WTC11 (cell line): Measurements from ENCODE around the gene DDX51. TPM values are rescaled to one million over a fixed set of nuclear protein-coding genes. Genes with fewer than 3 reads are reported as not detected.

Source experiments
- ATAC-seq: fragments of 200-7000 bp; cut with Tn5 transposase; 2 replicates; pipeline ENCODE4 v1.10.0; 2021; ENCODE audit warnings: mild to moderate bottlenecking, moderate library complexity
- CTCF ChIA-PET: fragments of 300-600 bp; sonication (Branson Sonifier 250); formaldehyde crosslinking; loops from one replicate; lab custom pipeline; 2021; ENCODE audit warnings: antibody characterized with exemption; lab: Charles Lee
- POLR2A ChIA-PET: fragments of 350-600 bp; sonication (Branson Sonifier 250); formaldehyde crosslinking; loops from one replicate; lab custom pipeline; 2021; ENCODE audit warnings: antibody characterized with exemption; lab: Charles Lee
- DNase-seq: peaks from one replicate; pipeline ENCODE4 v3.0.0; 2021; ENCODE audit warnings: low spot score
- H3K27ac Mint-ChIP-seq: 2 replicates; pipeline ENCODE4 v1.8.0; 2021; ENCODE audit warnings: mixed read lengths
- H3K27me3 Mint-ChIP-seq: 2 replicates; pipeline ENCODE4 v1.8.0; 2021; ENCODE audit warnings: low read depth, mild to moderate bottlenecking, moderate library complexity, mixed read lengths
- H3K36me3 Mint-ChIP-seq: 2 replicates; pipeline ENCODE4 v1.8.0; 2021; ENCODE audit warnings: mixed read lengths
- H3K4me1 Mint-ChIP-seq: 2 replicates; pipeline ENCODE4 v1.8.0; 2022; ENCODE audit warnings: mixed read lengths
- H3K4me3 Mint-ChIP-seq: 2 replicates; pipeline ENCODE4 v1.8.0; 2021; ENCODE audit warnings: mild to moderate bottlenecking, moderate library complexity, mixed read lengths
- H3K9me3 Mint-ChIP-seq: 2 replicates; pipeline ENCODE4 v1.8.0; 2021; ENCODE audit warnings: mixed read lengths
- AFF4 ChIP-seq: sonication (generic); formaldehyde crosslinking; IDR thresholded peaks from 2 replicates; pipeline ENCODE4 v1.8.1; 2023; ENCODE audit warnings: mild to moderate bottlenecking, missing genetic modification reagents, borderline replicate concordance
- AR ChIP-seq: fragments of 250-450 bp; sonication (Bioruptor Pico); IDR thresholded peaks from 2 replicates; pipeline ENCODE4 v1.9.0; 2021; ENCODE audit warnings: mild to moderate bottlenecking
- ERG ChIP-seq: fragments of 250-450 bp; sonication (Bioruptor Pico); IDR thresholded peaks from 2 replicates; pipeline ENCODE4 v1.8.0; 2021; ENCODE audit warnings: mild to moderate bottlenecking
- FOXK1 ChIP-seq: sonication (generic); formaldehyde crosslinking; IDR thresholded peaks from 2 replicates; pipeline ENCODE4 v1.8.0; 2022; ENCODE audit warnings: mild to moderate bottlenecking, moderate library complexity, missing genetic modification reagents
- FOXP4 ChIP-seq: sonication (generic); formaldehyde crosslinking; IDR thresholded peaks from 2 replicates; pipeline ENCODE4 v1.8.0; 2022; ENCODE audit warnings: mild to moderate bottlenecking, missing genetic modification reagents
- IRF1 ChIP-seq: sonication (generic); formaldehyde crosslinking; IDR thresholded peaks from 2 replicates; pipeline ENCODE4 v1.8.0; 2023; ENCODE audit warnings: missing genetic modification reagents
- IRF2 ChIP-seq: sonication (generic); formaldehyde crosslinking; IDR thresholded peaks from 2 replicates; pipeline ENCODE4 v1.8.0; 2022; ENCODE audit warnings: low read depth, missing genetic modification reagents, borderline replicate concordance
- RORB ChIP-seq: fragments of 250-450 bp; sonication (Bioruptor Pico); IDR thresholded peaks from 2 replicates; pipeline ENCODE4 v1.9.0; 2021; ENCODE audit warnings: mild to moderate bottlenecking
- TEAD4 ChIP-seq: sonication (generic); formaldehyde crosslinking; IDR thresholded peaks from 2 replicates; pipeline ENCODE4 v1.8.0; 2022; ENCODE audit warnings: mild to moderate bottlenecking, missing genetic modification reagents
- ZBTB21 ChIP-seq: sonication (generic); formaldehyde crosslinking; IDR thresholded peaks from 2 replicates; pipeline ENCODE4 v1.8.1; 2023; ENCODE audit warnings: mild to moderate bottlenecking, missing genetic modification reagents, borderline replicate concordance
- ZNF138 ChIP-seq: sonication (generic); formaldehyde crosslinking; conservative IDR thresholded peaks from 2 replicates; pipeline ENCODE4 v1.8.1; 2022; ENCODE audit warnings: mild to moderate bottlenecking, moderate library complexity, missing genetic modification reagents
- ZNF232 ChIP-seq: sonication (generic); formaldehyde crosslinking; IDR thresholded peaks from 2 replicates; pipeline ENCODE4 v1.8.0; 2022; ENCODE audit warnings: mild to moderate bottlenecking, missing genetic modification reagents
- ZNF532 ChIP-seq: fragments of 250-450 bp; sonication (Bioruptor Pico); IDR thresholded peaks from 2 replicates; pipeline ENCODE4 v1.9.0; 2021; ENCODE audit warnings: mild to moderate bottlenecking, borderline replicate concordance
- ZSCAN18 ChIP-seq: fragments of 250-450 bp; sonication (Bioruptor Pico); IDR thresholded peaks from 2 replicates; pipeline ENCODE4 v2.1.2; 2022; ENCODE audit warnings: mild to moderate bottlenecking, moderate library complexity
- total RNA-seq: library from RNA; stranded (reverse); gene quantifications from 3 replicates; pipeline ENCODE4 v1.2.3, GENCODE V29; 2021

Gene DDX51
- total RNA-seq, 1 experiment from 2014 or later: 32.7 TPM

- TF ChIP-seq ZNF532 (CRISPR knock-in tag) (no peak), ERG (no peak), ZNF232 (no peak), RORB (CRISPR knock-in tag) (no peak), FOXP4 (CRISPR knock-in tag) (no peak), IRF2 (CRISPR knock-in tag) (no peak)
Measured at GRCh38 chr12:132190834-132191500, 46.8 kb upstream of the DDX51 start (continued).

GRCh38 chr12:132190012-132190755 is 46.1 kb upstream of the DDX51 start:
- CTCF ChIA-PET: interaction anchor here (0.9 to 2.1 kb wide), 5 partner anchors 11 to 224 kb away, joined by 3 to 8 read pairs (median 4); no protein-coding TSS in a partner anchor
- peak; percentile 50 for ATAC-seq
- Mint-ChIP-seq H3K9me3 (peaks cover 14% of the 10 kb centered on the region), H3K36me3 (peaks cover 10% of the 10 kb centered on the region), H3K4me3 (peak overlapping the region; percentile 83), H3K4me1 (peaks cover 7% of the 10 kb centered on the region), H3K27me3 (peaks cover 67% of the 10 kb centered on the region), H3K27ac (no peak overlapping the region)
- peak; percentile 65 for DNase-seq
- POLR2A ChIA-PET: no interaction called here
- TF ChIP-seq ZNF138 (CRISPR knock-in tag) (peak; percentile 61; the same call in 1 of the 2 replicates), IRF1 (0 out of 2 replicates have a peak, but pooled peaks have one; percentile 62), FOXK1 (CRISPR knock-in tag) (no peak), ZSCAN18 (CRISPR knock-in tag) (no peak), AR (CRISPR knock-in tag) (no peak), TEAD4 (CRISPR knock-in tag) (no peak), ZBTB21 (CRISPR knock-in tag) (no peak), FOXP4 (CRISPR knock-in tag) (no peak), AFF4 (no peak)
